Endothelial cell of umbilical vein (primary cell): ENCODE data around the gene CNBD2. TPM values are rescaled to one million over a fixed set of nuclear protein-coding genes. Genes with fewer than 3 reads are reported as not detected.

Experiments
- BruUV-seq: library from RNA; stranded (reverse); fragments of 400-500 nt; replicated peaks from 2 replicates; lab custom pipeline; 2021; lab: Mats Ljungman, UMichigan
- CTCF ChIA-PET: fragments of 300-600, 350-600 bp; sonication (Branson Sonifier 250); formaldehyde crosslinking; loops from one replicate; lab custom pipeline; 2021; ENCODE audit warnings: antibody characterized with exemption, inconsistent platforms; lab: Charles Lee
- POLR2A ChIA-PET: fragments of 300-600, 350-600 bp; sonication (Branson Sonifier 250); formaldehyde crosslinking; loops from one replicate; lab custom pipeline; 2021; ENCODE audit warnings: antibody characterized with exemption, inconsistent platforms; lab: Charles Lee
- DNase-seq: peaks from one replicate; pipeline ENCODE4 v3.0.0-alpha.2; 2011; ENCODE audit warnings: low read depth, low spot score
- FAIRE-seq: peaks from 2 replicates; lab custom pipeline; 2011; peaks lifted over from hg19 to GRCh38; lab: Jason Lieb, UNC
- H2AFZ ChIP-seq: 2 replicates; pipeline ENCODE4 v1.6.0; 2012; ENCODE audit warnings: low read depth, low read length, control low read depth, inconsistent platforms
- H3K27ac ChIP-seq: 2 replicates; pipeline ENCODE4 v1.5.1; 2011; ENCODE audit warnings: low read depth, mild to moderate bottlenecking, control low read depth, low read length, moderate library complexity; ENCODE audit not compliant: insufficient read depth
- H3K27me3 ChIP-seq, 2 experiments: 2 replicates each; pipeline versions ENCODE4 v1.6.0 to v1.6.1; 2011; ENCODE audit warnings: low read length in 2 of 2, mixed read lengths in 1 of 2; ENCODE audit not compliant: control insufficient read depth in 2 of 2, insufficient read depth in 2 of 2
- H3K36me3 ChIP-seq, 2 experiments: 2 replicates in 1 of 2; 3 replicates in 1 of 2; pipeline ENCODE4 v1.5.1; 2011; ENCODE audit warnings: low read length in 2 of 2, mild to moderate bottlenecking in 1 of 2, moderate library complexity in 1 of 2; ENCODE audit not compliant: control insufficient read depth in 2 of 2, insufficient read depth in 2 of 2; ENCODE audit errors: extremely low read depth in 1 of 2
- H3K4me1 ChIP-seq: 3 replicates; pipeline ENCODE4 v1.5.1; 2011; ENCODE audit warnings: mild to moderate bottlenecking, low read length; ENCODE audit not compliant: control insufficient read depth, insufficient read depth; ENCODE audit errors: extremely low read depth
- H3K4me2 ChIP-seq: 2 replicates; pipeline ENCODE4 v1.6.1; 2011; ENCODE audit warnings: low read length, control low read depth, mixed read lengths; ENCODE audit not compliant: insufficient read depth
- H3K4me3 ChIP-seq, 3 experiments: fragments of 200-600 bp in 1 of 3; sonication (generic), shearing (Covaris generic) in 1 of 3; replicated peaks in 1 of 3; 2 replicates each; pipeline ENCODE4 v1.5.1; 2011 to 2016; ENCODE audit warnings: control low read depth in 3 of 3, low read length in 3 of 3, mild to moderate bottlenecking in 2 of 3, inconsistent platforms in 1 of 3, low read depth in 1 of 3, moderate library complexity in 1 of 3; ENCODE audit not compliant: insufficient read depth in 1 of 3
- H3K79me2 ChIP-seq: 2 replicates; pipeline ENCODE4 v1.6.0; 2012; ENCODE audit warnings: low read length, inconsistent platforms; ENCODE audit not compliant: control insufficient read depth, insufficient read depth
- H3K9ac ChIP-seq: replicated peaks from 2 replicates; pipeline ENCODE3; 2011; ENCODE audit warnings: low read length, control low read depth; ENCODE audit not compliant: insufficient read depth; ENCODE audit errors: extremely low read depth
- H3K9me1 ChIP-seq: replicated peaks from 3 replicates; pipeline ENCODE4 v1.6.0; 2011; ENCODE audit warnings: mild to moderate bottlenecking, low read length; ENCODE audit not compliant: control insufficient read depth, insufficient read depth; ENCODE audit errors: extremely low read depth
- H3K9me3 ChIP-seq: replicated peaks from 2 replicates; pipeline ENCODE4 v1.5.1; 2012; ENCODE audit warnings: low read length, inconsistent platforms; ENCODE audit not compliant: control insufficient read depth, insufficient read depth
- H4K20me1 ChIP-seq: replicated peaks from 2 replicates; pipeline ENCODE3; 2011; ENCODE audit warnings: mild to moderate bottlenecking, low read length; ENCODE audit not compliant: control insufficient read depth, insufficient read depth; ENCODE audit errors: extremely low read depth
- CTCF ChIP-seq, 2 donors: IDR thresholded peaks; 1 replicate in 1 of 2; 2 replicates in 1 of 2; pipeline ENCODE4 v1.5.1; 2011; ENCODE audit warnings: low read length in 2 of 2, mild to moderate bottlenecking in 2 of 2, moderate library complexity in 2 of 2, control low read depth in 1 of 2, inconsistent platforms in 1 of 2, low read depth in 1 of 2; ENCODE audit not compliant: insufficient read depth in 1 of 2; ENCODE audit errors: extremely low read depth in 1 of 2
- EZH2 ChIP-seq: IDR thresholded peaks from 2 replicates; pipeline ENCODE4 v1.6.1; 2012; ENCODE audit warnings: borderline replicate concordance, low read depth, mild to moderate bottlenecking, moderate library complexity, low read length, inconsistent platforms; ENCODE audit not compliant: severe bottlenecking
- FOS ChIP-seq: IDR thresholded peaks from 2 replicates; pipeline ENCODE4 v1.6.1; 2011; ENCODE audit warnings: mild to moderate bottlenecking, low read length, moderate library complexity, borderline replicate concordance; ENCODE audit not compliant: insufficient read depth
- GATA2 ChIP-seq: IDR thresholded peaks from 2 replicates; pipeline ENCODE4 v1.7.0; 2011; ENCODE audit warnings: low read depth, mild to moderate bottlenecking, moderate library complexity, mixed read lengths, low read length; ENCODE audit not compliant: insufficient read length, insufficient read depth
- JUN ChIP-seq: IDR thresholded peaks from 2 replicates; pipeline ENCODE4 v1.6.1; 2011; ENCODE audit warnings: borderline replicate concordance, low read depth; ENCODE audit not compliant: insufficient read length, insufficient read depth
- MAX ChIP-seq: IDR thresholded peaks from 2 replicates; pipeline ENCODE4 v1.6.1; 2011; ENCODE audit not compliant: insufficient read depth, insufficient read length
- dilution Hi-C: fragments of 300-500 bp; cut with MboI; formaldehyde crosslinking; loops from one replicate; pipeline ENCODE4 v1.15.0; 2019; ENCODE audit warnings: low sequenced_read_pairs; ENCODE audit not compliant: extremely low pct_ligation_motif_present
- intact Hi-C: fragments of 100-400 bp; cut with micrococcal nuclease; formaldehyde crosslinking; loops from one replicate; pipeline ENCODE4 v1.10.0; 2022
- polyA plus RNA-seq, 4 experiments: library from polyadenylated mRNA; depleted of rRNA in 3 of 4; stranded (reverse) in 3 of 4; unstranded in 1 of 4; fragments of >200 nt; gene quantifications; 2 replicates each; pipeline versions ENCODE4 v1.2.1 to v1.2.3, GENCODE V29; 2011 to 2012; ENCODE audit warnings: missing spikeins in 1 of 4
- total RNA-seq: library from RNA; stranded (reverse); gene quantifications from 2 replicates; pipeline ENCODE4 v1.2.3, GENCODE V29; 2021

Gene CNBD2
- total and polyA plus RNA-seq, 2 donors (not counting 3 experiments of a cell fraction or from before 2014, with no cell fraction given), result 4.9 to 7.5 TPM

GRCh38 chr20:36030149-36030548 is 61.8 kb downstream of the CNBD2 start:
- Histone ChIP-seq H3K4me1 (no peaks in the 10 kb centered on the region), H4K20me1 (no peaks in the 10 kb centered on the region), H3K4me3 (no peak overlapping the region), H3K36me3 (no peaks in the 10 kb centered on the region), H3K9me1 (no peaks in the 10 kb centered on the region), H3K4me2 (no peak overlapping the region), H2AFZ (no peak overlapping the region), H3K79me2 (no peaks in the 10 kb centered on the region), H3K27me3 (peaks cover 19 to 26% of the 10 kb centered on the region in 2 experiments), H3K27ac (no peak overlapping the region), H3K9me3 (no peaks in the 10 kb centered on the region), H3K9ac (no peak overlapping the region)
- ChIA-PET POLR2A (no interaction called here), CTCF (interaction anchor here (1.3 to 2.0 kb wide), 3 partner anchors 10 to 108 kb away, joined by 3 to 6 read pairs (median 3); no protein-coding TSS in a partner anchor)
- TF ChIP-seq CTCF (IDR thresholded peaks at IDR 0.05; ENCODE audit: extremely low read depth in 1 of 2, insufficient read depth in 1 of 2, low read depth in 1 of 2, low read length in 2 of 2), result no peak
- intact Hi-C loops, result no loop called here
- DNase-seq, result no peak
- FAIRE-seq, result no peak
- dilution Hi-C loops, result no loop called here
- no TSS peak for BruUV-seq

GRCh38 chr20:36031806-36032205 is 63.4 kb downstream of the CNBD2 start:
- Histone ChIP-seq H3K27me3 (peaks cover 17 to 24% of the 10 kb centered on the region in 2 experiments), H3K36me3 (no peaks in the 10 kb centered on the region), H3K4me2 (no peak overlapping the region), H3K79me2 (no peaks in the 10 kb centered on the region), H4K20me1 (no peaks in the 10 kb centered on the region), H3K9ac (no peak overlapping the region), H2AFZ (no peak overlapping the region), H3K4me3 (no peak overlapping the region), H3K9me3 (no peaks in the 10 kb centered on the region), H3K9me1 (no peaks in the 10 kb centered on the region), H3K27ac (no peak overlapping the region), H3K4me1 (no peaks in the 10 kb centered on the region)
- TF ChIP-seq GATA2 (no peak), MAX (no peak), EZH2 (no peak), CTCF (IDR thresholded peaks at IDR 0.05; ENCODE audit: extremely low read depth in 1 of 2, insufficient read depth in 1 of 2, low read depth in 1 of 2, low read length in 2 of 2) (no peak), FOS (no peak), JUN (no peak)
- ChIA-PET POLR2A (no interaction called here), CTCF (interaction anchor here (0.9 to 1.7 kb wide), 3 partner anchors 41 to 107 kb away, joined by 3 read pairs; no protein-coding TSS in a partner anchor)
- DNase-seq, result no peak
- dilution Hi-C loops, result no loop called here
- no peak for FAIRE-seq
- intact Hi-C loops, result no loop called here
- BruUV-seq, result no TSS peak
